SK-N-SH (cell line): Measurements from ENCODE around the gene GSK3B. TPM values are rescaled to one million over a fixed set of nuclear protein-coding genes. Genes with fewer than 3 reads are reported as not detected.

Experiments
- CTCF ChIA-PET: fragments of 300-600, 350-600 bp; formaldehyde crosslinking; extraction: SDS; loops from one replicate; lab custom pipeline; 2021; lab: Yijun Ruan, JAX
- POLR2A ChIA-PET: fragments of 350-600 bp; sonication (Branson Sonifier 250); formaldehyde crosslinking; extraction: SDS; loops from one replicate; lab custom pipeline; 2020; ENCODE audit warnings: antibody characterized with exemption, inconsistent platforms; lab: Yijun Ruan, JAX
- DNase-seq: peaks from one replicate; pipeline ENCODE4 v3.0.0; 2012
- H2AFZ ChIP-seq: fragments of 200-600 bp; sonication (generic); 2 replicates; pipeline ENCODE4 v1.8.1; 2016; ENCODE audit warnings: antibody characterized with exemption, mild to moderate bottlenecking, low read depth
- H3F3A ChIP-seq: fragments of 200-600 bp; sonication (generic); replicated peaks from 2 replicates; pipeline ENCODE3; 2016; ENCODE audit warnings: antibody characterized with exemption, mild to moderate bottlenecking; ENCODE audit not compliant: insufficient read depth
- H3K27ac ChIP-seq, 2 experiments: fragments of 200-500 bp in 1 of 2; fragments of 200-600 bp in 1 of 2; sonication (Bioruptor generic) in 1 of 2; sonication (generic), shearing (Covaris generic) in 1 of 2; 2 replicates each; pipeline versions ENCODE4 v1.5.1 to v1.6.1; 2014 to 2016; ENCODE audit warnings: low read depth in 2 of 2, inconsistent platforms in 1 of 2, low read length in 1 of 2, mild to moderate bottlenecking in 1 of 2, mixed read lengths in 1 of 2
- H3K27me3 ChIP-seq: fragments of 200-600 bp; sonication (generic), shearing (Covaris generic); 2 replicates; pipeline ENCODE4 v1.6.1; 2016; ENCODE audit warnings: mixed run types; ENCODE audit not compliant: insufficient read depth
- H3K36me3 ChIP-seq, 2 experiments: fragments of 200-500 bp in 1 of 2; fragments of 200-600 bp in 1 of 2; sonication (Bioruptor generic) in 1 of 2; sonication (generic) in 1 of 2; replicated peaks in 1 of 2; 2 replicates each; pipeline versions ENCODE3 to v1.5.1; 2014 to 2016; ENCODE audit warnings: low read length in 1 of 2, mild to moderate bottlenecking in 1 of 2; ENCODE audit not compliant: insufficient read depth in 2 of 2, control insufficient read depth in 1 of 2
- H3K4me1 ChIP-seq, 2 experiments: fragments of 200-500 bp in 1 of 2; fragments of 200-600 bp in 1 of 2; sonication (Bioruptor generic) in 1 of 2; sonication (generic), shearing (Covaris generic) in 1 of 2; 2 replicates each; pipeline versions ENCODE4 v1.5.1 to v1.6.1; 2014 to 2016; ENCODE audit warnings: low read depth in 1 of 2, low read length in 1 of 2, mixed run types in 1 of 2; ENCODE audit not compliant: insufficient read depth in 2 of 2, control insufficient read depth in 1 of 2
- H3K4me2 ChIP-seq: fragments of 200-600 bp; sonication (generic), shearing (Covaris generic); 2 replicates; pipeline ENCODE4 v1.6.1; 2017; ENCODE audit warnings: mixed run types
- H3K4me3 ChIP-seq, 2 experiments: fragments of 200-500 bp in 1 of 2; fragments of 200-600 bp in 1 of 2; sonication (Bioruptor generic) in 1 of 2; sonication (generic), shearing (Covaris generic) in 1 of 2; 2 replicates each; pipeline versions ENCODE4 v1.5.1 to v1.8.1; 2014 to 2016; ENCODE audit warnings: low read depth in 2 of 2, inconsistent platforms in 1 of 2, low read length in 1 of 2, mild to moderate bottlenecking in 1 of 2, mixed read lengths in 1 of 2, moderate library complexity in 1 of 2
- H3K79me2 ChIP-seq: fragments of 200-600 bp; sonication (generic); 2 replicates; pipeline ENCODE4 v1.8.1; 2017; ENCODE audit warnings: mild to moderate bottlenecking; ENCODE audit not compliant: insufficient read depth
- H3K9ac ChIP-seq: fragments of 200-600 bp; sonication (generic); 2 replicates; pipeline ENCODE4 v1.6.1; 2017; ENCODE audit warnings: mixed run types
- H3K9me2 ChIP-seq: fragments of 200-600 bp; sonication (generic); 2 replicates; pipeline ENCODE4 v1.6.1; 2017; ENCODE audit warnings: mixed run types
- H3K9me3 ChIP-seq: fragments of 200-600 bp; sonication (generic); 2 replicates; pipeline ENCODE4 v1.6.1; 2017; ENCODE audit warnings: mixed run types, mild to moderate bottlenecking, moderate library complexity
- H4K20me1 ChIP-seq: fragments of 200-600 bp; sonication (generic); 2 replicates; pipeline ENCODE4 v1.6.1; 2017; ENCODE audit warnings: mild to moderate bottlenecking, mixed run types; ENCODE audit not compliant: insufficient read depth
- CHD2 ChIP-seq: fragments of 150-350 bp; IDR thresholded peaks from 2 replicates; pipeline ENCODE4 v1.6.1; 2018; ENCODE audit warnings: low read length; ENCODE audit not compliant: partially characterized antibody
- ELF1 ChIP-seq: IDR thresholded peaks from 2 replicates; pipeline ENCODE4 v1.4.0; 2012
- EP300 ChIP-seq, 2 experiments: IDR thresholded peaks; 2 replicates each; pipeline versions ENCODE4 v1.4.0 to v1.6.1; 2012; ENCODE audit warnings: borderline replicate concordance in 1 of 2, low read depth in 1 of 2, low read length in 1 of 2
- EZH2phosphoT487 ChIP-seq: fragments of 200-600 bp; sonication (generic); IDR thresholded peaks from 2 replicates; pipeline ENCODE4 v1.6.1; 2017; ENCODE audit warnings: low read depth, mixed run types, mild to moderate bottlenecking, antibody characterized with exemption, moderate library complexity, borderline replicate concordance
- FOSL2 ChIP-seq: IDR thresholded peaks from 2 replicates; pipeline ENCODE4 v1.4.0; 2012; ENCODE audit warnings: low read depth, mild to moderate bottlenecking, moderate library complexity, borderline replicate concordance
- FOXM1 ChIP-seq: IDR thresholded peaks from 2 replicates; pipeline ENCODE4 v1.4.0; 2012; ENCODE audit warnings: low read depth, mild to moderate bottlenecking
- GABPA ChIP-seq: IDR thresholded peaks from 2 replicates; pipeline ENCODE4 v1.4.0; 2012; ENCODE audit warnings: low read depth, mild to moderate bottlenecking
- JUND ChIP-seq: IDR thresholded peaks from 2 replicates; pipeline ENCODE4 v1.4.0; 2012
- NFIC ChIP-seq: IDR thresholded peaks from 2 replicates; pipeline ENCODE4 v1.4.0; 2012; ENCODE audit warnings: borderline replicate concordance
- NRF1 ChIP-seq: IDR thresholded peaks from 2 replicates; pipeline ENCODE4 v1.6.1; 2012; ENCODE audit warnings: low read depth, mild to moderate bottlenecking, low read length
- RCOR1 ChIP-seq: fragments of 150-350 bp; IDR thresholded peaks from 2 replicates; pipeline ENCODE4 v1.6.1; 2017; ENCODE audit warnings: antibody characterized with exemption, low read length
- REST ChIP-seq: IDR thresholded peaks from 2 replicates; pipeline ENCODE4 v1.6.1; 2012; ENCODE audit warnings: mild to moderate bottlenecking, low read depth, low read length, moderate library complexity
- RXRA ChIP-seq: IDR thresholded peaks from 2 replicates; pipeline ENCODE4 v1.4.0; 2012; ENCODE audit warnings: low read depth, mild to moderate bottlenecking, borderline replicate concordance
- SIN3A ChIP-seq: IDR thresholded peaks from 2 replicates; pipeline ENCODE4 v1.6.1; 2012; ENCODE audit warnings: low read depth, mild to moderate bottlenecking, low read length, moderate library complexity, borderline replicate concordance
- SMC3 ChIP-seq: IDR thresholded peaks from 2 replicates; pipeline ENCODE4 v1.6.1; 2012; ENCODE audit warnings: low read depth, low read length, improper control_type of control experiment
- whole genome bisulfite sequencing: methylation state at CpG from one replicate; pipeline ENCODE4 v1.1.6; 2017; ENCODE audit warnings: low lambda C conversion rate; 5-methylcytosine and 5-hydroxymethylcytosine counted together
- polyA plus RNA-seq, 3 experiments: library from polyadenylated mRNA; depleted of rRNA; stranded (reverse); fragments of >200 nt; gene quantifications; 2 replicates each; pipeline ENCODE4 v1.2.3, GENCODE V29; 2012

The GSK3B gene
- polyA plus RNA-seq, 1 of the 3 experiments (the other 2 are of a cell fraction), result 15.9 TPM

- H2AFZ ChIP-seq, result no peak overlapping the region
- no peak overlapping the region for H3K4me2 ChIP-seq
- peaks cover 18% of the 10 kb centered on the region for H4K20me1 ChIP-seq
- POLR2A ChIA-PET, result no interaction called here
- no peak overlapping the region for H3K4me3 ChIP-seq
- H3K9me2 ChIP-seq, result no peaks in the 10 kb centered on the region
- TF ChIP-seq SIN3A, result no peak
- TF ChIP-seq GABPA, result no peak
- no peak for TF ChIP-seq NRF1
- TF ChIP-seq NFIC, result no peak
- no peak for TF ChIP-seq JUND
- TF ChIP-seq CHD2, result no peak
- no peak for TF ChIP-seq EP300 (IDR thresholded peaks at IDR 0.05; ENCODE audit: borderline replicate concordance in 1 of 2, low read depth in 1 of 2, low read length in 1 of 2)
- no peak for TF ChIP-seq ELF1
- TF ChIP-seq RXRA, result no peak
- no peak for TF ChIP-seq FOSL2
- no peak for TF ChIP-seq SMC3
- TF ChIP-seq RCOR1, result no peak
- no peak for TF ChIP-seq REST
- TF ChIP-seq EZH2phosphoT487, result no peak
- TF ChIP-seq, all 33 proteins: peak for 0
- H3K4me1 ChIP-seq, result peaks cover 0 to 9% of the 10 kb centered on the region in 2 experiments; a peak in 3 of 4 replicates
- H3K9me3 ChIP-seq, result no peaks in the 10 kb centered on the region
- 93% methylated on average over 2 of the region's 2 CpGs for WGBS
- CTCF ChIA-PET, result no interaction called here
- peaks cover 0 to 28% of the 10 kb centered on the region in 2 experiments for H3K36me3 ChIP-seq
- H3K27me3 ChIP-seq, result no peaks in the 10 kb centered on the region
- H3F3A ChIP-seq, result no peaks in the 10 kb centered on the region
- H3K27ac ChIP-seq, result no peak overlapping the region
- DNase-seq, result no peak
- peaks cover 47% of the 10 kb centered on the region for H3K79me2 ChIP-seq
- no peak overlapping the region for H3K9ac ChIP-seq
Observed at GRCh38 chr3:119944091-119944490, 150.2 kb downstream of the GSK3B start.

GRCh38 chr3:119939077-119939476 is 155.2 kb downstream of the GSK3B start:
- Histone ChIP-seq H2AFZ (no peak overlapping the region), H3K9me2 (no peaks in the 10 kb centered on the region), H3K4me1 (no peaks in the 10 kb centered on the region; a peak in 1 of 4 replicates), H3K27ac (no peak overlapping the region), H3K4me2 (no peak overlapping the region), H4K20me1 (peaks cover 38% of the 10 kb centered on the region), H3K9me3 (no peaks in the 10 kb centered on the region), H3K9ac (no peak overlapping the region), H3K4me3 (no peak overlapping the region), H3K27me3 (no peaks in the 10 kb centered on the region), H3K79me2 (peaks cover 80% of the 10 kb centered on the region), H3K36me3 (peaks cover 0 to 6% of the 10 kb centered on the region in 2 experiments), H3F3A (peaks cover 4% of the 10 kb centered on the region)
- CTCF ChIA-PET, result interaction anchor here (0.6 kb wide), 1 partner anchor 98 kb away, joined by 3 read pairs; no protein-coding TSS in a partner anchor
- TF ChIP-seq CHD2 (no peak), FOXM1 (no peak)
- 91% methylated on average over 1 of the region's 1 CpG for WGBS
- POLR2A ChIA-PET, result no interaction called here
- DNase-seq, result no peak
